ENCODE measurements around the gene IL23R. TPM values are rescaled to one million over a fixed set of nuclear protein-coding genes. Genes with fewer than 3 reads are reported as not detected.

Gene IL23R
- total RNA-seq, 1 donor, result not detected

- no peak for TF ChIP-seq CTCF (IDR thresholded peaks at IDR 0.05; ENCODE audit: insufficient read depth, low read length)
- DNase-seq (ENCODE audit: low read depth), result no peak
- no peak overlapping the region for H3K4me3 ChIP-seq (ENCODE audit: low read depth, low read length)
These were observed 132.5 kb downstream of the IL23R start for GRCh38 chr1:67298762-67299161.

- DNase-seq (ENCODE audit: low read depth), result no peak
- no peak overlapping the region for H3K4me3 ChIP-seq (ENCODE audit: low read depth, low read length)
- TF ChIP-seq CTCF (IDR thresholded peaks at IDR 0.05; ENCODE audit: insufficient read depth, low read length), result no peak
These were observed 133.0 kb downstream of the IL23R start for GRCh38 chr1:67299296-67299695.

GRCh38 chr1:67300561-67300960 is 134.3 kb downstream of the IL23R start:
- DNase-seq (ENCODE audit: low read depth), result no peak
- no peak for TF ChIP-seq CTCF (IDR thresholded peaks at IDR 0.05; ENCODE audit: insufficient read depth, low read length)

GRCh38 chr1:67304023-67304422 is 137.8 kb downstream of the IL23R start:
- no peak overlapping the region for H3K4me3 ChIP-seq (ENCODE audit: low read depth, low read length)
- no peak for TF ChIP-seq CTCF (IDR thresholded peaks at IDR 0.05; ENCODE audit: insufficient read depth, low read length)
- no peak for DNase-seq (ENCODE audit: low read depth)

More at GRCh38 chr1:67300561-67300960, 134.3 kb downstream of the IL23R start:
- H3K4me3 ChIP-seq (ENCODE audit: low read depth, low read length), result no peak overlapping the region

- no peak for DNase-seq (ENCODE audit: low read depth)
- H3K4me3 ChIP-seq (ENCODE audit: low read depth, low read length), result no peak overlapping the region
- TF ChIP-seq CTCF (IDR thresholded peaks at IDR 0.05; ENCODE audit: insufficient read depth, low read length), result no peak
These were observed 140.3 kb downstream of the IL23R start for GRCh38 chr1:67306547-67306946.

- no peak within 1 kb of the TSS for H3K4me3 ChIP-seq (ENCODE audit: low read depth, low read length)
- no peak for TF ChIP-seq CTCF (IDR thresholded peaks at IDR 0.05; ENCODE audit: insufficient read depth, low read length)
- DNase-seq (ENCODE audit: low read depth), result no peak
These were observed 141.2 kb downstream of the IL23R start, which contains the start of gene IL12RB2 for GRCh38 chr1:67307251-67308060. Gene IL12RB2, plus strand, starts transcription at chr1:67307873. Its CDS starts 12,496 bp downstream, at chr1:67320369.

All from fibroblast of the aortic adventitia (primary cell).